ENCODE results near the gene KRTAP10-5.

The KRTAP10-5 gene

DNA sequence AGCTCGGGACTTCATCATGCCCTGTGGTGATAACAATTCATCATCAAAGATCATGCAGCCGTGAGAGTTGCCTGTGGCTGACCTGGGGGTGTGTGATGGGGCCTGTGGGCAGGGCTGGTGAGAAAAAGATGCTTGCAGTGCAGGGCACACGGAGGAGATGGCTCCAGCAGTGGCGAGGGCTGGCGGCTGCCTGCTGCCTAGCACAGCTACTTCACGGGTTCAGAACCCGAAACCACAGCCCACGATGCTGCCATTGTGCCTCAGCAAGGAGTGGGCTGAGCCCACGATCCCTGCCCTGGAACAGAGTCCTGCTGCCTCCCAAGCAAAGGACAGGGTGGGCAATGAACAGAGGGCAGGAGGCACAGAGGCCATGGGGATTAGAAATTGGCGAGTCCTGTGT is 45.9 kb upstream of the KRTAP10-5 start:
- Histone ChIP-seq H2AFZ (ENCODE audit: low read depth) (no peak overlapping the region), H3K4me2 (no peak overlapping the region), H4K20me1 (ENCODE audit: insufficient read depth) (no peaks in the 10 kb centered on the region), H3K4me1 (ENCODE audit: low read depth, poor library complexity, severe bottlenecking) (no peaks in the 10 kb centered on the region), H3K9ac (no peak overlapping the region), H3K27ac (no peak overlapping the region), H3K4me3 (IDR thresholded peaks at IDR 0.05; ENCODE audit: insufficient read depth, low read depth, low read length) (no peak overlapping the region), H3K36me3 (ENCODE audit: insufficient read depth) (no peaks in the 10 kb centered on the region), H3K27me3 (ENCODE audit: insufficient read depth, low read depth) (peaks cover 14% of the 10 kb centered on the region), H3K79me2 (ENCODE audit: insufficient read depth, low read depth) (no peaks in the 10 kb centered on the region)
- TF ChIP-seq, protein P1, sequence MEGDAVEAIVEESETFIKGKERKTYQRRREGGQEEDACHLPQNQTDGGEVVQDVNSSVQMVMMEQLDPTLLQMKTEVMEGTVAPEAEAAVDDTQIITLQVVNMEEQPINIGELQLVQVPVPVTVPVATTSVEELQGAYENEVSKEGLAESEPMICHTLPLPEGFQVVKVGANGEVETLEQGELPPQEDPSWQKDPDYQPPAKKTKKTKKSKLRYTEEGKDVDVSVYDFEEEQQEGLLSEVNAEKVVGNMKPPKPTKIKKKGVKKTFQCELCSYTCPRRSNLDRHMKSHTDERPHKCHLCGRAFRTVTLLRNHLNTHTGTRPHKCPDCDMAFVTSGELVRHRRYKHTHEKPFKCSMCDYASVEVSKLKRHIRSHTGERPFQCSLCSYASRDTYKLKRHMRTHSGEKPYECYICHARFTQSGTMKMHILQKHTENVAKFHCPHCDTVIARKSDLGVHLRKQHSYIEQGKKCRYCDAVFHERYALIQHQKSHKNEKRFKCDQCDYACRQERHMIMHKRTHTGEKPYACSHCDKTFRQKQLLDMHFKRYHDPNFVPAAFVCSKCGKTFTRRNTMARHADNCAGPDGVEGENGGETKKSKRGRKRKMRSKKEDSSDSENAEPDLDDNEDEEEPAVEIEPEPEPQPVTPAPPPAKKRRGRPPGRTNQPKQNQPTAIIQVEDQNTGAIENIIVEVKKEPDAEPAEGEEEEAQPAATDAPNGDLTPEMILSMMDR (conservative IDR thresholded peaks at IDR 0.05; ENCODE audit: low read depth, low read length): no peak

DNA sequence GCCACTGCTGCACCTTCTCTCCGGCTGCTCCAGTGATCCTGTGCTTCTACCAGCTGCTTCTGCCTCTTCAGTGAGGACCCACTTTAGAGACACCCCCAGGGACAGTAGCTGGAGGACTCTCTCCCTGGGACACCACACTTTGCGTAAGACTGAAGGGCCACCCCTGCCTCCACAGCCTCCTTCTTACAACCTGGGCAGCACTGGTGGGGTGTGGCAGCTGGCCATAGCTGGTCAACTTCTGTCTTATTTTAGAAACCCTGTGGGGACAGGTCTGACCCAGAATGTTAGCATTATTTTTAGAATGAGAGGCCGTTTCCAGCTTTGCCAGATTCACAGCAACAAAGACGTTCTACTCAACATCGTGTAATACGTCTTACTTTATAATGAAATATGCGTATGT is 45.4 kb upstream of the KRTAP10-5 start:
- H3K36me3 ChIP-seq (ENCODE audit: insufficient read depth): no peaks in the 10 kb centered on the region
- no peaks in the 10 kb centered on the region for H4K20me1 ChIP-seq (ENCODE audit: insufficient read depth)
- H3K9ac ChIP-seq: no peak overlapping the region
- H2AFZ ChIP-seq (ENCODE audit: low read depth): no peak overlapping the region
- no peak overlapping the region for H3K4me3 ChIP-seq (IDR thresholded peaks at IDR 0.05; ENCODE audit: insufficient read depth, low read depth, low read length)
- TF ChIP-seq, protein P1 (conservative IDR thresholded peaks at IDR 0.05; ENCODE audit: low read depth, low read length): no peak
- peaks cover 18% of the 10 kb centered on the region for H3K27me3 ChIP-seq (ENCODE audit: insufficient read depth, low read depth)
- no peak overlapping the region for H3K4me2 ChIP-seq
- H3K4me1 ChIP-seq (ENCODE audit: low read depth, poor library complexity, severe bottlenecking): no peaks in the 10 kb centered on the region
- H3K79me2 ChIP-seq (ENCODE audit: insufficient read depth, low read depth): no peaks in the 10 kb centered on the region
- no peak overlapping the region for H3K27ac ChIP-seq

DNA sequence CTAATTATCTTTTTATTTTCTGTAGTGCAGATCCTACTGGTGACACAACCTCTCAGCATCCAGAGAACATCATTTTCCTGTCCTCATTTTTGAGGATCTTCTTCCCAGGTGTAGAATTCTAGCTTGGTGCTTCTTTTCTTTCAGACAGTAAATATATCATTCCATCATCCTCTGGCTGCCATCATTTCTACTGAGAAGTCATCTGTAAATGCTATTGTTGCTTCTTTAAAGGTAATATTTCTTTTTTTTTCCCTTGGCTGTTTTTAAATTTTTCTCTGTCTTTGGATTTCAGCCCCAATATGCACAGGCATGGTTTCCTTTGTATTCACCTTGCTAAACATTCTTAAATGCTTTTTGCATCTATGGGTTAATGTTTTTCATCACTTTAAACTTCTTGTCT is 43.2 kb upstream of the KRTAP10-5 start:
- Histone ChIP-seq H2AFZ (ENCODE audit: low read depth) (no peak overlapping the region), H3K36me3 (ENCODE audit: insufficient read depth) (no peaks in the 10 kb centered on the region), H3K9ac (no peak overlapping the region), H3K4me1 (ENCODE audit: low read depth, poor library complexity, severe bottlenecking) (no peaks in the 10 kb centered on the region), H3K79me2 (ENCODE audit: insufficient read depth, low read depth) (no peaks in the 10 kb centered on the region), H3K4me3 (IDR thresholded peaks at IDR 0.05; ENCODE audit: insufficient read depth, low read depth, low read length) (no peak overlapping the region), H3K27ac (no peak overlapping the region), H3K4me2 (no peak overlapping the region), H3K27me3 (ENCODE audit: insufficient read depth, low read depth) (peaks cover 24% of the 10 kb centered on the region), H4K20me1 (ENCODE audit: insufficient read depth) (no peaks in the 10 kb centered on the region)
- TF ChIP-seq, protein P1 (conservative IDR thresholded peaks at IDR 0.05; ENCODE audit: low read depth, low read length): no peak

DNA sequence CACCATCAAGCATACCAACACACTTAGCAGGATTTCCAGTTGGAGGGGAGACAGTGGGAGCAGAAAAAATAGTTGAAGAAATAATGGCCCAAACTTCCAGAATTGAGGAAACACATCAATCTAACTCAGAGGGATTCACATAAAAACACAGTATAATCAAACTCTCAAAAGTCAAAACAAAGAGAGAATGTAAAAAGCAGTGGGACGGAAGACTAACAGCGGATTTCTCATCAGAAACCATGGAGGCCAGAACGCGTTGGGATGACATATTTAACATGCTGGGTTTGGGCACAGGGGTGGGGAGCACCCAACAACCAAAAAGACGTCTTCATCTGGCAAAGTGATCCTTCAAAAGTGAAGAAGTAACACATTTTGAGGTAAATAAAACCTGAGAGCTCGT is 39.5 kb upstream of the KRTAP10-5 start:
- no peaks in the 10 kb centered on the region for H3K36me3 ChIP-seq (ENCODE audit: insufficient read depth)
- no peak overlapping the region for H3K4me3 ChIP-seq (IDR thresholded peaks at IDR 0.05; ENCODE audit: insufficient read depth, low read depth, low read length)
- H3K4me2 ChIP-seq: no peak overlapping the region
- H3K27me3 ChIP-seq (ENCODE audit: insufficient read depth, low read depth): peaks cover 33% of the 10 kb centered on the region
- H3K9ac ChIP-seq: no peak overlapping the region
- no peaks in the 10 kb centered on the region for H3K79me2 ChIP-seq (ENCODE audit: insufficient read depth, low read depth)
- no peaks in the 10 kb centered on the region for H4K20me1 ChIP-seq (ENCODE audit: insufficient read depth)
- TF ChIP-seq, protein P1 (conservative IDR thresholded peaks at IDR 0.05; ENCODE audit: low read depth, low read length): no peak
- no peak overlapping the region for H2AFZ ChIP-seq (ENCODE audit: low read depth)
- no peaks in the 10 kb centered on the region for H3K4me1 ChIP-seq (ENCODE audit: low read depth, poor library complexity, severe bottlenecking)
- no peak overlapping the region for H3K27ac ChIP-seq

Data from KMS-11 (cell line).